Karpas-422 (cell line): ENCODE measurements around the gene ATP11A. TPM values are rescaled to one million over a fixed set of nuclear protein-coding genes. Genes with fewer than 3 reads are reported as not detected.
"Not testable (repeated sequence)": the region's sequence is repeated elsewhere in the genome, so short reads cannot be mapped to it uniquely, and the experiment has no call there.

ENCODE experiments used
- DNase-seq: peaks from one replicate; pipeline ENCODE4 v3.0.0-alpha.2; 2015
- H2AFZ ChIP-seq: fragments of 200-600 bp; sonication (generic); 2 replicates; pipeline ENCODE4 v1.6.1; 2014; ENCODE audit warnings: antibody characterized with exemption, low read length, mixed read lengths
- H3K27ac ChIP-seq: fragments of 200-600 bp; sonication (generic); 2 replicates; pipeline ENCODE4 v1.5.1; 2014; ENCODE audit warnings: mild to moderate bottlenecking, low read length, moderate library complexity
- H3K27me3 ChIP-seq: fragments of 200-600 bp; sonication (generic); 2 replicates; pipeline ENCODE4 v1.6.1; 2014; ENCODE audit warnings: low read length, mixed read lengths
- H3K36me3 ChIP-seq: fragments of 200-600 bp; sonication (generic); 2 replicates; pipeline ENCODE4 v1.6.1; 2014; ENCODE audit warnings: low read length, mixed read lengths; ENCODE audit not compliant: insufficient read depth
- H3K4me1 ChIP-seq: fragments of 200-600 bp; sonication (generic); 2 replicates; pipeline ENCODE4 v1.6.1; 2014; ENCODE audit warnings: mild to moderate bottlenecking, low read length, mixed read lengths
- H3K4me2 ChIP-seq: fragments of 200-600 bp; sonication (generic); 2 replicates; pipeline ENCODE4 v1.6.1; 2014; ENCODE audit warnings: low read length, low read depth, mild to moderate bottlenecking; ENCODE audit not compliant: poor library complexity, severe bottlenecking
- H3K4me3 ChIP-seq: fragments of 200-600 bp; sonication (generic); 2 replicates; pipeline ENCODE4 v1.5.1; 2014; ENCODE audit warnings: mild to moderate bottlenecking, antibody characterized with exemption, low read length, mixed read lengths
- H3K79me2 ChIP-seq: fragments of 200-600 bp; sonication (generic); 2 replicates; pipeline ENCODE4 v1.6.1; 2014; ENCODE audit warnings: mild to moderate bottlenecking, low read length, mixed read lengths
- H3K9ac ChIP-seq: fragments of 200-600 bp; sonication (generic); 2 replicates; pipeline ENCODE4 v1.6.0; 2014; ENCODE audit warnings: low read length
- H3K9me2 ChIP-seq: fragments of 200-600 bp; sonication (generic), shearing (Covaris generic); replicated peaks from 2 replicates; pipeline ENCODE4 v1.6.0; 2014; ENCODE audit warnings: mild to moderate bottlenecking, low read length, moderate library complexity; ENCODE audit not compliant: insufficient read depth
- H3K9me3 ChIP-seq: fragments of 300-700, 200-600 bp; sonication (generic); 2 replicates; pipeline ENCODE4 v1.6.1; 2014; ENCODE audit warnings: low read length, mixed read lengths
- H4K20me1 ChIP-seq: fragments of 200-600 bp; sonication (generic); 2 replicates; pipeline ENCODE4 v1.6.1; 2014; ENCODE audit warnings: mild to moderate bottlenecking, antibody characterized with exemption, low read length, low read depth; ENCODE audit not compliant: insufficient read depth
- total RNA-seq: library from RNA; depleted of rRNA; stranded (reverse); fragments of >200 nt; shearing (Covaris generic); gene quantifications from 2 replicates; pipeline ENCODE4 v1.2.3, GENCODE V29; 2014; ENCODE audit warnings: low replicate concordance

The ATP11A gene
- total RNA-seq, 1 experiment from 2014 or later, result 0.11 TPM

GRCh38 chr13:112674412-112675365 lies 15.1 kb upstream of the ATP11A start:
- no peaks in the 10 kb centered on the region for H3K36me3 ChIP-seq
- H2AFZ ChIP-seq, result no peak overlapping the region
- H3K4me2 ChIP-seq, result no peak overlapping the region
- H4K20me1 ChIP-seq, result no peaks in the 10 kb centered on the region
- H3K4me3 ChIP-seq, result no peak overlapping the region
- DNase-seq, result no peak
- H3K9ac ChIP-seq, result no peak overlapping the region
- no peaks in the 10 kb centered on the region for H3K9me2 ChIP-seq
- H3K79me2 ChIP-seq, result no peaks in the 10 kb centered on the region
- no peaks in the 10 kb centered on the region for H3K4me1 ChIP-seq
- no peak overlapping the region for H3K27ac ChIP-seq
- no peaks in the 10 kb centered on the region for H3K27me3 ChIP-seq
- no peaks in the 10 kb centered on the region for H3K9me3 ChIP-seq

GRCh38 chr13:112675366-112675756 lies 14.5 kb upstream of the ATP11A start:
- Histone ChIP-seq H3K4me3 (no peak overlapping the region), H3K9me3 (no peaks in the 10 kb centered on the region), H2AFZ (no peak overlapping the region), H3K4me2 (no peak overlapping the region), H3K36me3 (no peaks in the 10 kb centered on the region), H3K27ac (no peak overlapping the region), H3K4me1 (no peaks in the 10 kb centered on the region), H3K79me2 (no peaks in the 10 kb centered on the region), H3K9ac (no peak overlapping the region), H3K27me3 (no peaks in the 10 kb centered on the region), H4K20me1 (no peaks in the 10 kb centered on the region), H3K9me2 (no peaks in the 10 kb centered on the region)
- no peak for DNase-seq

- H3K9me3 ChIP-seq, DNase-seq, H3K4me1 ChIP-seq, H3K4me3 ChIP-seq, H2AFZ ChIP-seq, H3K79me2 ChIP-seq, H3K9me2 ChIP-seq, H3K27ac ChIP-seq, H3K27me3 ChIP-seq, H3K4me2 ChIP-seq, H4K20me1 ChIP-seq, H3K9ac ChIP-seq, H3K36me3 ChIP-seq: not testable (repeated sequence)
Measured at GRCh38 chr13:112677421-112677962, 12.3 kb upstream of the ATP11A start.

- Histone ChIP-seq H3K27ac (no peak overlapping the region), H3K9ac (no peak overlapping the region), H3K4me3 (no peak overlapping the region), H3K4me2 (no peak overlapping the region), H3K4me1 (no peaks in the 10 kb centered on the region), H2AFZ (no peak overlapping the region), H3K36me3 (no peaks in the 10 kb centered on the region), H4K20me1 (no peaks in the 10 kb centered on the region), H3K9me2 (no peaks in the 10 kb centered on the region), H3K27me3 (no peaks in the 10 kb centered on the region), H3K9me3 (no peaks in the 10 kb centered on the region), H3K79me2 (no peaks in the 10 kb centered on the region)
- DNase-seq, result no peak
Measured at GRCh38 chr13:112679381-112679780, 10.5 kb upstream of the ATP11A start.

GRCh38 chr13:112679932-112680677 lies 9.7 kb upstream of the ATP11A start:
- Histone ChIP-seq H3K4me1 (no peaks in the 10 kb centered on the region), H3K27me3 (no peaks in the 10 kb centered on the region), H3K9me3 (no peaks in the 10 kb centered on the region), H3K79me2 (no peaks in the 10 kb centered on the region), H3K36me3 (no peaks in the 10 kb centered on the region), H3K4me2 (no peak overlapping the region), H3K9me2 (no peaks in the 10 kb centered on the region), H4K20me1 (no peaks in the 10 kb centered on the region), H2AFZ (no peak overlapping the region), H3K4me3 (no peak overlapping the region), H3K27ac (no peak overlapping the region), H3K9ac (no peak overlapping the region)
- DNase-seq, result no peak

GRCh38 chr13:112680741-112681360 lies 9.0 kb upstream of the ATP11A start:
- Histone ChIP-seq H3K9me2 (no peaks in the 10 kb centered on the region), H3K4me1 (no peaks in the 10 kb centered on the region), H2AFZ (no peak overlapping the region), H3K36me3 (no peaks in the 10 kb centered on the region), H3K27ac (no peak overlapping the region), H3K9ac (no peak overlapping the region), H3K4me3 (no peak overlapping the region), H4K20me1 (no peaks in the 10 kb centered on the region), H3K9me3 (no peaks in the 10 kb centered on the region), H3K79me2 (no peaks in the 10 kb centered on the region), H3K27me3 (no peaks in the 10 kb centered on the region), H3K4me2 (no peak overlapping the region)
- no peak for DNase-seq

GRCh38 chr13:112683581-112683980 lies 6.3 kb upstream of the ATP11A start:
- Histone ChIP-seq H3K9ac (no peak overlapping the region), H3K27ac (no peak overlapping the region), H3K4me1 (no peaks in the 10 kb centered on the region), H3K9me2 (no peaks in the 10 kb centered on the region), H3K4me3 (no peak overlapping the region), H4K20me1 (no peaks in the 10 kb centered on the region), H3K36me3 (no peaks in the 10 kb centered on the region), H3K79me2 (no peaks in the 10 kb centered on the region), H3K4me2 (no peak overlapping the region), H3K9me3 (no peaks in the 10 kb centered on the region), H3K27me3 (no peaks in the 10 kb centered on the region), H2AFZ (no peak overlapping the region)
- no peak for DNase-seq
